Activated CD4-positive, alpha-beta T cell treated with anti-CD3 and anti-CD28 coated beads, Interleukin-2, amount 50 U/mL, for 4 hours (primary cell): ENCODE results near the gene ZNF469.

ENCODE experiments used
- DNase-seq, 2 experiments: peaks; one replicate each; pipeline ENCODE4 v3.0.0-alpha.2; 2020

Gene ZNF469

GRCh38 chr16:88380099-88380498 is 2.7 kb upstream of the ZNF469 start:
- DNase-seq: no peak

- no peak for DNase-seq
These were observed 2.1 kb upstream of the ZNF469 start for GRCh38 chr16:88380619-88381018.

GRCh38 chr16:88381820-88382451 is 823 bp upstream of the ZNF469 start:
- DNase-seq: no peak

GRCh38 chr16:88383401-88384221 is 852 bp downstream of the ZNF469 start:
- no peak for DNase-seq

GRCh38 chr16:88384222-88385111 is 1.7 kb downstream of the ZNF469 start:
- DNase-seq: no peak

DNA sequence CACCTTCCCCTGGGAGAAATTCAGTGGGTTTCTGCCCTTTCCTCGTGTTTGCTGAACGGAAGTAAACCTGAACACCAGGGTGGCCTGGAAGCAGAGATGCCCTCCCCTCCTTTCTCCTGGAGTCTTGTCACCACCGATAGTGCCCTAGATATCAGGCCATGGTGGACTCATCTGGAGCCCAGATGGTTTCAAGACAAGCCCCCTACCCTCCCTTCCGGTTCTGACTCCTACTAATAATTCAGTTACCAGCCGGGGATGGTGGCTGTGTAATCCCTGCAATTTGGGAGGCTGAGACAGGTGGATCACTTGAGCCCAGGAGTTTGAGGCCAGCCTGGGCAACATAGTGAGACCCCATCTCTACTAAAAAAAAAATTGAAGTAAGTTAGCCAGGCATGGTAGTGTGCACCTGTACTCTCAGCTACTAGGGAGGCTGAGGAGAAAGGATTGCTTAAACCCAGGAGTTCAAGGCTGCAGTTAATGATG is 2.4 kb downstream of the ZNF469 start:
- no peak for DNase-seq

GRCh38 chr16:88385831-88386815 is 3.4 kb downstream of the ZNF469 start:
- no peak for DNase-seq

DNA sequence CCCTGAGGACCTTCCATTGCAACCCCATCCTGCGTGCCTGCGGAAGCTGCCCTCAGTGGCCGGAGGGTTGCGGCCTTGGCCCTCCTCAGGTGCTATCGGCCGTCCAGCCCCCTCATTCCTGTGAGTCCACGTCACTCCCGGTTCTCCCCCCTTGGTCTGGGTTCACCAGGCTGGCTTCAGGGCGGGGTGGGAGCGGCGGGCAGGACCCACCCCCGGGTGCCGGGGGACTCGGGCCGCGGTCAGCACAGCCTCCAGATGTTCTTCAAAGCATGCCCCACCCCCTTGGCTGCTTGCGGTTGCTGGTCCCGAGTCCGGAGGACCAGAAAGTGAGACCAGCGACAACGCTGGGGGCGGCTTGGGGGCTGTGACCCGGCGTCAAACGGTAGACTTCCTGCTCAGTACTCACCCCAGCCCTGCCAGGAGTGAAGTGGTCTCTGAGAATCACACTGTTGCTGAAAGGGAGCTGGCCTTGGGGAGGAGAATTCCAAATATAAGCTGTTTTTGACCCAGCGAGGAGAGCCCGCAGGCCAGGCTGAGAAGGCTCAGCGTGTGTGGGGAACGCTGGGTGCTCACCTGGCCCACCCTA is 4.5 kb downstream of the ZNF469 start:
- DNase-seq: no peak

DNA sequence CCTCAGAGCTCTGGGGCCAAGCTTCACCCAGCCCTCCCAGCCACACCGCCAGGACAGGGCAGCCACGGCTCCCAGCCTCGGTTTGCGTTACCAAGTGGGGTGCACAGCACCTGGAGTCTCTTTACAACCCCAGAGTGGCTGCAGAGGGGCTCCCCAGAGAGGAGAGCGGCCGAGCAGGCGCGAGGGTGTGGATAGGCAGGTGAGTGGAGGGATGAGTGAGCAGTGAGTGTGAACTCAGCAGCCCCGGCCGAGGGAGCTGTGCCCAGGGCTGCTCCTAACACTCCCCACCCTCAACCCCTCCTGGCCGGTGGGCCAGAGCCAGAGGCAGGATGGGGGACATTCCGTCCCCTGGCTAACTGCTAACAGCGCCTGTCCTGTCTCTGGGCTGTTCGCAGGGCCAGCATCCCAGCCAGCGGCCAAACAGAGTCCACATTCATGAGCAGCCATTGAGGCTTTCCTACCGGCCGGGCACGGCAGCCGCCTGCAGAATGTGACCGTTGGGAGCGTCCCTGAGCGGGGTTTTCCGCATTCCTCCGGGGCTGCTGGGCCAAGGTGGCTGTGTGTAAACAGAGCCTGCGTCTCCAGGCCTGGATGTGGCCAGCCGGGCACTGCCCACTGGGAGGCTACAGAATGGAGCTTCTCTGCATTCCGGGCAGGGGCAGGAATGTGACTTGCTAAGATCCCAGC is 5.3 kb downstream of the ZNF469 start:
- DNase-seq: no peak

DNA sequence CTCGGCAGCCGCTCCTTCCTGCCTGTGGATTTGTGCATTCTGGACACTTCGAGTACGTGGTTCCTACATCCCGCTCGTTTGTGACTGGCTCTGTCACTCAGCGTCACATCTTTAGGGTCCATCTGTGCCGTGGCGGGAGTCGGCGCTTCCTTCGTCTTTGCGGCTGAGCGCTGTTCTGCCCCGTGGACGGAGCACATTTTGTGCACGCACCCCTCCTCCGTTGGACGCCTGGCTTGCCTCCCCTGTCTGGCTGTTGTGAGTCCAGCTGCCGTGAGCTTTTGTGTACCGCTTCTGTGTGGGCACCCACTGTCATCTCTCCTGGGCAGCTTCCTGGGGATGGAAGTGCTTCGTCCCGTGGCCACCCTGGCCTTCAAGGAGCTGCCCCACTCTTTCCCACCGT is 6.4 kb downstream of the ZNF469 start:
- DNase-seq: no peak

DNA sequence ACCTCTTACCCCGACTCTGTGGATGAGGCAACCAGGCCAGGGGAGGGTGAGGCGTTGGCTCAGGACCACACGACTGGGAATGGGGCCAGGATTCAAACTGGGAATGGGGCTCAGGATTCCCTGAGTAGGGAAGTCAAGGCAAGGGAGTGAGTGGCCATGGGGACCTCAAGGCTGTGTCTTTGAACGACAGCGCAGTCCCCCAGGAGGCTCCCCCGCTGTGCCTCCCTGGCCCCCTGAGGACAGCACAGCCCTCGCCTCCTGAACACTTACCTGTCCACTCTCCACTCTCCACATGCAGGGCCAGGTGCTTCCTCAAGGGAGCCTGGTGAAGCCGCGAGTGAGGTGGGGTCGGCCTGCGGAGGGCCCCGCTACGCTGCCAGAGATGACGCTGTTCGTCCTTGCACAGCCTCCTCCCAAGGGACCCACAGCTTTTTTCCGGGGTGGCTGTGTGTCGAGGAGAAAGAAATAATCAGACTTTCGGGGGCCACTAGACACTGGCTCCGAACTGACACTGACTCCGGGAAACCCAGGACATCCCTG is 6.9 kb downstream of the ZNF469 start:
- DNase-seq: no peak

DNA sequence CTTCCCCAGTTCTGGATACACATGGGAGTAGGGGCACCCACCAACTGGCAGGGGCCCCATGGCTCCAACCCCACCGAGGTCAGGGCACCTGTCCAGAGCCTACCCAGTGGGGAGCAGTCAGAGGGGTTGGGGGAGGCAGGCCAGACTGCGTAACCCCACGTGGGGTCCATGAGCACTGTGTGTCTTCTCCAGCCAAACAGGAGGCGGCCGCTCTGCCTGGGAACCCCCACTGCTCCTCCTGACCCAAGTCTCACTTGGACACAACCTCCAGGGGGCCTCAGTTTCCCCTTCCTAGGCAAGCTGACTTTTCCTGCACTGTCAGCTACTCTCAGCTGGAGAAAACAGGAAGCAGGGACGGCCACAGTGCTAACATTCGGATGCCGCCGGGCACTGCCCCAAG is 7.5 kb downstream of the ZNF469 start:
- DNase-seq: no peak

- no peak for DNase-seq
These were observed 8.0 kb downstream of the ZNF469 start for GRCh38 chr16:88390735-88391134.

DNA sequence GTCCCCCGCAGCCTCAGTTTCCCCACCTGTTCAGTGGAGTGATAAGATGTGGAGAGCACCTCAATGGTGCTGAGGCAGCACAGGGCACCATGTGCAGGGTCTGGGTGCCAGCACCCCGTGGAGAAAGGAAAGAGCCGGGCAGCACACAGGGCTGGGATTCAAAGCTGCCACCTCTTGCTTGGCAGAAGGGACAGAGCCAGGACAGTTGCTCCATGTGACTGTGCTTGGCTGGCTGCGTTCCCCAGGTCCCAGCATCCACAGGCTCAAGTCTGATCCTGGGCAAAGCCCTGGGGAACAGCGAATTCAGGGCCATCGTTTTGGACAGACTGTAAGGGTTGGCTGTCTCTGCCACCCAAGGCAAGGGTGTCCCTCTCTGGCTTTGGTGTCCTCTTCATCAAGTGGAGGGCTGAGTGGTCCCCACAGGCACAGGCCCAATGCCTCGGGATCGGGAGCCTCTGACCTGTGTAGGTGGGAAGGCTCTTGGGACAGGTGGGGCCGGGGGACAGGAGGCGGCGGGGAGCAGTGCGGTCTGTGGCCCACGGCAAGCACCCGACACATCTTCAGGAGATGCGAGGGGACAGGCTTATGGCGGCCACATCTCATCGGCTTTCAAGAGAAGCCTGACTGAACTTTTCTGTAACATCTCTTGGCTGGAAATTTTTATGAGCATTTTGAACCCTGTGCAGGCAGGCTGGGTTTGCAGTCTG is 8.5 kb downstream of the ZNF469 start:
- no peak for DNase-seq

- no peak for DNase-seq
These were observed 9.4 kb downstream of the ZNF469 start for GRCh38 chr16:88392111-88392510.

GRCh38 chr16:88392616-88393015 is 9.9 kb downstream of the ZNF469 start:
- no peak for DNase-seq

GRCh38 chr16:88393034-88393433 is 10.3 kb downstream of the ZNF469 start:
- no peak for DNase-seq

DNA sequence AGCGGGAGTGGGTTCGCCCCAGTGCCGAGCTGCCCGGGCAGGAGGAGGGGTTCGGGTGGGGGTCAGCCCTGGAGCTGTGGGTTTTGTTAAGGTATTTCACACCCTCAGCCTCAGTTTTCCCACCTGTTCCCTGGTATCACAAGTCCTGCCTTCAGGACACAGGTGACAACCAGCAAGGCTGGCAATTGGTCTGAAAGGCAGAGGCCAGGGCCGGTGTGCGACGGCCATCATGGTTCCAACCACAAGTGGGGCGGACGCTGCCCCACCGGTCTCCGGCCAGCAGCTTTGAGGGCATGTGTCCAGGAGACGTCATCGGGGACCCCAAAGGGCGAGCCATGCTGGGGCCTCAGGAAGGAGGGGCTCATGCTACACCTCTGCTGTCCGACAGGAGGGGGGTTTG is 10.8 kb downstream of the ZNF469 start:
- DNase-seq: no peak

DNA sequence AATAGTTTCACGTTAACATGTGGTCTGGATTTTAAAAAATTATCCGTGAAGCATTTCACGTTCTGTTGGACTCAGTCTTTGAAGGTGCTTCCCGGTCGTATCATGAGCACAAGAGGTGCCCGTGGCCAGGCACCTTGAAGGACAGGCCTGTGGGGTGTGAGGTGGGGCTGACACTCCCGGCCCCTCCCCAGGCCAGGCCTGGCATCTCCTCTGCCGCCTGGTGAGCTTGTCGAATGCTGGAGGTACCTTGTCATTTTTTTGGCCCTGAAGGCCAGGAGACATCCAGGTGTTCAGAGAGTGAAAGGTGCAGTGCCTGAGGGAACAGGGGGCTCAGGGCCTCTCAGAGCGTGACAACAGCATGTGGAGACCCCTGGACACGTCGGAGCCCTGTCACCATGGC is 11.7 kb downstream of the ZNF469 start:
- DNase-seq: no peak
